Ovary (tissue), 9 donors: ENCODE data around the gene HSD17B11. TPM values are rescaled to one million over a fixed set of nuclear protein-coding genes. Genes with fewer than 3 reads are reported as not detected.
A peak's percentile ranks its signal among the peaks of the same experiment; 100 is the strongest.

Source experiments
- DNase-seq, 5 donors: peaks; one replicate each; pipeline ENCODE4 v3.0.0-alpha.2; 2019 to 2020
- H3K27ac ChIP-seq, 2 donors: fragments of 200-600 bp; one replicate each; pipeline versions ENCODE4 v1.5.1 to v1.8.0; 2019 to 2022
- H3K27me3 ChIP-seq: fragments of 200-600 bp; one replicate; pipeline ENCODE4 v1.8.0; 2022
- H3K36me3 ChIP-seq: fragments of 200-600 bp; sonication (generic); one replicate; pipeline ENCODE4 v1.5.1; 2019
- H3K4me1 ChIP-seq: one replicate; pipeline ENCODE4 v1.8.1; 2013; ENCODE audit warnings: mild to moderate bottlenecking, moderate library complexity; ENCODE audit not compliant: insufficient read depth
- H3K4me3 ChIP-seq: fragments of 200-600 bp; sonication (generic); one replicate; pipeline ENCODE4 v1.5.1; 2017
- H3K9me3 ChIP-seq, 2 donors: fragments of 200-600 bp in 1 of 2; sonication (generic) in 1 of 2; one replicate each; pipeline versions ENCODE4 v1.5.1 to v1.8.1; 2013 to 2019; ENCODE audit warnings: mild to moderate bottlenecking in 1 of 2, moderate library complexity in 1 of 2
- EP300 ChIP-seq: sonication (generic); formaldehyde crosslinking; IDR thresholded peaks from one replicate; pipeline ENCODE4 v1.6.1; 2017; ENCODE audit warnings: antibody characterized with exemption
- POLR2A ChIP-seq: fragments of 450-650 bp; IDR thresholded peaks from one replicate; pipeline ENCODE4 v1.6.1; 2017; ENCODE audit warnings: antibody characterized with exemption, mild to moderate bottlenecking, moderate library complexity
- WGBS, 3 donors: extraction: QIAGEN DNeasy Blood & Tissue Kit in 1 of 3; methylation state at CpG; one replicate each; pipeline versions ENCODE4 v1.1.5 to v1.1.7; 2013 to 2017; 5-methylcytosine and 5-hydroxymethylcytosine counted together
- intact Hi-C, 4 donors: fragments of 100-400 bp; cut with DNase I; formaldehyde crosslinking; loops; one replicate each; pipeline versions ENCODE4 v1.11.0 to v1.15.1; 2022 to 2023
- polyA plus RNA-seq, 2 donors: library from polyadenylated mRNA; stranded (reverse); fragments of 200-250 nt in 1 of 2; fragments of 350-450 nt in 1 of 2; fragmentation: Illumina TruSeq in 1 of 2; extraction: RNeasy Lipid Tissue Mini Kit (QIAGEN cat#74804) in 1 of 2; gene quantifications; one replicate each; pipeline ENCODE4 v1.2.3, GENCODE V29; 2013 to 2014
- total RNA-seq, 7 donors: library from RNA; depleted of rRNA in 2 of 7; stranded (reverse); fragments of >200 nt in 2 of 7; fragmentation: NEBNext Ultra II Directional in 3 of 7; extraction: Animal tissue kit (Norgen Biotek cat#: 25700) in 3 of 7; gene quantifications; one replicate each; pipeline versions ENCODE4 v1.1.0 to v1.2.4, GENCODE V29; 2016 to 2023
- TF ChIP-seq, protein P1 (sequence below), 3 donors: fragments of 450-650 bp in 2 of 3; fragments of 200-600 bp in 1 of 3; IDR thresholded peaks; one replicate each; pipeline versions ENCODE4 v1.5.1 to v1.8.0; 2016 to 2022; ENCODE audit warnings: antibody characterized with exemption in 3 of 3, mild to moderate bottlenecking in 1 of 3
- donor health status: DM: no; HTN: no; CAD: no; lungs with moderate emphysema.
- donor health status: DM: no; HTN: no; CAD: no.
- donor health status: Bipolar disorder and iron deficiency.
- donor health status: DM: yes; HTN: yes; CAD: no.
- donor health status: DM: no; HTN: no; CAD: no.
- donor health status: DM: yes; HTN: yes; CAD: no.

The HSD17B11 gene
- total and polyA plus RNA-seq, 9 donors = 33.0 to 106 (median 51.7) TPM

DNA sequence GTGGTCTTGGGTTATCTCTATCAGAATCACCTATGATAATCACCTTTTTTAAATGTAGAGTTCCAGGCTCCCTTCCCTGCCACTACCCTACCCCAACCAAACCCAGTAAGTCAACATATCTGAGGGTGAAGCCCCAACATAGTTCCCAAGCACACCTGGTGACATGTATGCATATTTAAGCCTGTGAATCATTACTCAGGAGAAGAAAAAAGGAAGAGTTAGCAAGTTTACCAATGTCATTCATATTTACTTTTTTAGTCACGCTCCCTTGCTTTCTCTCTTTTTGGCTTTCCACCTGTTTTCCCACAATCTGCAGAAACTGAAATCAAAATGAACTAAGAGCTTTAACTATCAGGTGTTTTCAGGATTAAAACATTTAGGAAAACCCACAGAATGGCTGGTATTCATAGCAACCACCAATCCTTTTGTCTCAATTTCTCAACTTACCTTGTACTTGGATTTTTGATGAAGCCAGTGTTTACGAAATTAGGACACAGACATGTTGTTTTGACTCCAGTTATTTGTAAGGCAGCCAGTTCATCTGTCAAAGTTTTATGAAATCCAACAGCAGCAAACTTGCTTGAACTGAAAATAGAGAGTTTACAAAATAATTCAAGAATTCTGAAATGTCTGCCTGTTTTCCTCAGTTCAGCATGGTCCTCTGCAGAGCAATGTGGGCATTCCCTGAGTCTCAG is 34.0 kb downstream of the HSD17B11 start:
- 53 to 63% (median 55%) methylated on average over 2 of the region's 2 CpGs for WGBS, 3 donors
- no peak for DNase-seq
- Histone ChIP-seq H3K4me1 (no peaks in the 10 kb centered on the region), H3K27me3 (no peaks in the 10 kb centered on the region), H3K9me3 (no peaks in the 10 kb centered on the region), H3K27ac (no peak overlapping the region), H3K4me3 (no peak overlapping the region), H3K36me3 (no peaks in the 10 kb centered on the region)
- TF ChIP-seq EP300 (no peak), POLR2A (no peak)
- TF ChIP-seq, protein P1, sequence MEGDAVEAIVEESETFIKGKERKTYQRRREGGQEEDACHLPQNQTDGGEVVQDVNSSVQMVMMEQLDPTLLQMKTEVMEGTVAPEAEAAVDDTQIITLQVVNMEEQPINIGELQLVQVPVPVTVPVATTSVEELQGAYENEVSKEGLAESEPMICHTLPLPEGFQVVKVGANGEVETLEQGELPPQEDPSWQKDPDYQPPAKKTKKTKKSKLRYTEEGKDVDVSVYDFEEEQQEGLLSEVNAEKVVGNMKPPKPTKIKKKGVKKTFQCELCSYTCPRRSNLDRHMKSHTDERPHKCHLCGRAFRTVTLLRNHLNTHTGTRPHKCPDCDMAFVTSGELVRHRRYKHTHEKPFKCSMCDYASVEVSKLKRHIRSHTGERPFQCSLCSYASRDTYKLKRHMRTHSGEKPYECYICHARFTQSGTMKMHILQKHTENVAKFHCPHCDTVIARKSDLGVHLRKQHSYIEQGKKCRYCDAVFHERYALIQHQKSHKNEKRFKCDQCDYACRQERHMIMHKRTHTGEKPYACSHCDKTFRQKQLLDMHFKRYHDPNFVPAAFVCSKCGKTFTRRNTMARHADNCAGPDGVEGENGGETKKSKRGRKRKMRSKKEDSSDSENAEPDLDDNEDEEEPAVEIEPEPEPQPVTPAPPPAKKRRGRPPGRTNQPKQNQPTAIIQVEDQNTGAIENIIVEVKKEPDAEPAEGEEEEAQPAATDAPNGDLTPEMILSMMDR (IDR thresholded peaks at IDR 0.05) = no peak
- intact Hi-C loops = no loop called here

DNA sequence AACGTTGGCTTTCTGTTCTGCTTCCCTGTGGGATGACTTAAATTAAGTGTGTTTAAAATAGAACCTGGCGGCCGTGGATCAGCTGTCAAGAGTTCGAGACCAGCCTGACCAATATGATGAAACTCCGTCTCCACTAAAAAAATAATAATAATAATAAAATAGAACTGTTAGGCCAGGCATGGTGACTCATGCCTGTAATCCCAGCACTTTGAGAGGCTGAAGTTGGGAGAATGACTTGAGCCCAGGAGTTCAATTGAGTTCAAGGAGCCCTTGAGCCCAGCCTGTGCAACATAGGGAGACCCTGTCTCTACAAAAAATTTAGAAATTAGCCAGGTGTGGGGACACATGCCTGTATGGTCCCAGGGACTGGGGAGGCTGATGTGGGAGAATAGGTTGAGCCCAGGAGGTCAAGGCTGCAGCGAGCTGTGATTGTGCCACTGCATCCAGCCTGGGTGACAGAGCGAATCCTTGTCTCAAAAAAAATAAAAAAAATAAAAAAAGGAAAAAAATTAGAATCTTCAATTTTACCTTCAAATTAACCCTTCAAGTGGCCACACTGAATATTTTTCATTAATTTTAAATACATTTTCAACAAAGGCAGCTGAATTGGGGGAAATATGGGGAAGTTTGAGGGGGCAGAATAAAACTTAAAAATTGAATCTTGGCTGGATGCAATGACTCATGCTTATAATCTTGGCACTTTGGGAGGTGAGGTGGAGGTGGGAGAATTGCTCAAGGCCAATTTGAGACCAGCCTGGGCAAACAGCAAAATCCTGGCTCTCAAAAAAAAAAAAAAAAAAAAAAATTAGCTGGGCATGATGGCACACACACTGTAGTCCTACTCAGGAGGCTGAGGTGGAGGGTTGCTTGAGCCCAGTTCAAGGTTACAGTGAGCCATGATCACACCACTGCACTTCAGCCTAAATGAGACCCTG is 36.6 kb downstream of the HSD17B11 start:
- H3K36me3 ChIP-seq = no peaks in the 10 kb centered on the region
- DNase-seq = no peak
- no peaks in the 10 kb centered on the region for H3K4me1 ChIP-seq
- H3K27ac ChIP-seq = no peak overlapping the region
- TF ChIP-seq, protein P1 (IDR thresholded peaks at IDR 0.05) = no peak
- TF ChIP-seq EP300 (no peak), POLR2A (no peak)
- intact Hi-C loops = no loop called here
- WGBS, 3 donors = 68 to 77% (median 73%) methylated on average over 7 of the region's 7 CpGs
- H3K4me3 ChIP-seq = no peak overlapping the region
- H3K9me3 ChIP-seq = no peaks in the 10 kb centered on the region
- H3K27me3 ChIP-seq = no peaks in the 10 kb centered on the region

DNA sequence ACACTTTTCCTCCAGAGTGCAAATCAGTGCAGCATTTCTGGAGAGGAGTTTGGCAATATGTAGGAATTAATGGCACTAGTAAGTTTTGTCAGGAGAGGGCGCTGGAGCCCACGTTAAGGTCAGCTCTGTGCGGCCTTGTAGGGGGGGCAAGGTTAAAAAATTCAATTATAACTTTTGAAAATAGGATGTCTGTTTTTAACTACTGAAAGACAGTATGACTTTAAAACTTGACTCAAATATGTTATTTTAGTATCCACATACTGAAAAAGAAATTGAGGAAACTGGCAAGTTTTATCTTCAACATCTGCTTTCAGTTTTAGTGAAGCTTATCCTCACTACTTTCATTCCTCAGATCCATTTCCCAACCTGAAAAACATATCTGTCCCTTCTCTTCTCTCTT is 37.4 kb downstream of the HSD17B11 start:
- no peaks in the 10 kb centered on the region for H3K9me3 ChIP-seq
- H3K27me3 ChIP-seq = no peaks in the 10 kb centered on the region
- intact Hi-C loops = no loop called here
- no peak overlapping the region for H3K4me3 ChIP-seq
- H3K4me1 ChIP-seq = no peaks in the 10 kb centered on the region
- 19 to 34% (median 29%) methylated on average over 3 of the region's 3 CpGs for WGBS, 3 donors
- DNase-seq = peak in 2 of 5 donors; percentile 30 to 37
- no peak for TF ChIP-seq EP300
- TF ChIP-seq, protein P1 (IDR thresholded peaks at IDR 0.05) = peak in 1 of 3 donors; percentile 22
- no peaks in the 10 kb centered on the region for H3K36me3 ChIP-seq
- H3K27ac ChIP-seq = no peak overlapping the region

DNA sequence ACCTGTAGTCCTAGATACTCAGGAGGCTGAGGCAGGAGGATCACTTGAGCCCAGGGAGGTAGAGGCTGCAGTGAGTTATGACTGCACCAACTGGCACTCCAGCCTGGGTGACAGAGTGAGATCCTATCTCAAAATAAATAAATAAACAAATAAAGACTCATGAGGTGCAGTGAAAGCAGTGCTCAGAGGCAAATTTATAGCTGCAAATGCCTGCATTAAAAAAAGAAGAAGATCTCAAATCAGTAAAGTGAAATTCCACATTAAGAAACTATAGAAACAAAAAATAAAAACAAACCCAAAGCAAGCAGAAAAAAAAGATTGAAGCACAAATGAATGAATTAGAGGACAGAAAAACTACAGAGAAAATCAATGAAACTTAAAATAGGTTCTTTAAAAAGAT is 45.8 kb downstream of the HSD17B11 start:
- DNase-seq = no peak
- TF ChIP-seq EP300 (no peak), POLR2A (no peak)
- TF ChIP-seq, protein P1 (IDR thresholded peaks at IDR 0.05) = no peak
- Histone ChIP-seq H3K27me3 (no peaks in the 10 kb centered on the region), H3K4me3 (no peak overlapping the region), H3K27ac (no peak overlapping the region), H3K4me1 (no peaks in the 10 kb centered on the region), H3K36me3 (no peaks in the 10 kb centered on the region), H3K9me3 (peaks cover 0 to 3% of the 10 kb centered on the region in 2 donors)
- intact Hi-C loops = no loop called here
